ENCODE data around the gene LHCGR. TPM values are rescaled to one million over a fixed set of nuclear protein-coding genes. Genes with fewer than 3 reads are reported as not detected.

The LHCGR gene
- total RNA-seq, 4 donors from 2014 or later: 0.63 to 10.5 (median 4.6) TPM

- no peaks in the 10 kb centered on the region for H3K36me3 ChIP-seq
- TF ChIP-seq POLR2A (IDR thresholded peaks at IDR 0.05) (no peak), EP300 (IDR thresholded peaks at IDR 0.05) (no peak), CTCF (IDR thresholded peaks at IDR 0.05) (no peak)
- H3K4me1 ChIP-seq: no peaks in the 10 kb centered on the region
- DNase-seq (ENCODE audit: low spot score in 2 of 2): no peak
- H3K4me3 ChIP-seq: no peak overlapping the region
- H3K9me3 ChIP-seq: no peaks in the 10 kb centered on the region
- H3K27me3 ChIP-seq: no peaks in the 10 kb centered on the region
- 70 to 71% methylated on average over 13 of the region's 13 CpGs for WGBS, 2 donors
- no peak overlapping the region for H3K27ac ChIP-seq
Measured at GRCh38 chr2:48790407-48791170, 35.1 kb upstream of the LHCGR start.

GRCh38 chr2:48787580-48787979, 32.1 kb upstream of the LHCGR start:
- Histone ChIP-seq H3K4me3 (no peak overlapping the region), H3K4me1 (no peaks in the 10 kb centered on the region), H3K36me3 (no peaks in the 10 kb centered on the region), H3K27ac (no peak overlapping the region), H3K9me3 (no peaks in the 10 kb centered on the region), H3K27me3 (no peaks in the 10 kb centered on the region)
- DNase-seq (ENCODE audit: low spot score in 2 of 2): no peak
- no peak for TF ChIP-seq EP300 (IDR thresholded peaks at IDR 0.05)
- TF ChIP-seq POLR2A (IDR thresholded peaks at IDR 0.05): no peak
- no peak for TF ChIP-seq CTCF (IDR thresholded peaks at IDR 0.05)
- 83 to 91% methylated on average over 8 of the region's 8 CpGs for WGBS, 2 donors

GRCh38 chr2:48781366-48781765, 25.8 kb upstream of the LHCGR start:
- H3K27me3 ChIP-seq: no peaks in the 10 kb centered on the region
- TF ChIP-seq EP300 (IDR thresholded peaks at IDR 0.05): no peak
- no peak for TF ChIP-seq CTCF (IDR thresholded peaks at IDR 0.05)
- TF ChIP-seq POLR2A (IDR thresholded peaks at IDR 0.05): no peak
- 68 to 70% methylated on average over 1 of the region's 1 CpG for WGBS, 2 donors
- DNase-seq (ENCODE audit: low spot score in 2 of 2): no peak
- H3K9me3 ChIP-seq: no peaks in the 10 kb centered on the region
- no peak overlapping the region for H3K4me3 ChIP-seq
- H3K4me1 ChIP-seq: no peaks in the 10 kb centered on the region
- H3K27ac ChIP-seq: no peak overlapping the region
- no peaks in the 10 kb centered on the region for H3K36me3 ChIP-seq

- WGBS, 2 donors: 62 to 66% methylated on average over 4 of the region's 4 CpGs
Measured at GRCh38 chr2:48779019-48779716, 23.6 kb upstream of the LHCGR start.

More at GRCh38 chr2:48779019-48779716, 23.6 kb upstream of the LHCGR start:
- H3K36me3 ChIP-seq: no peaks in the 10 kb centered on the region
- no peaks in the 10 kb centered on the region for H3K9me3 ChIP-seq
- no peaks in the 10 kb centered on the region for H3K27me3 ChIP-seq
- H3K4me3 ChIP-seq: no peak overlapping the region
- DNase-seq (ENCODE audit: low spot score in 2 of 2): no peak
- H3K27ac ChIP-seq: no peak overlapping the region
- no peaks in the 10 kb centered on the region for H3K4me1 ChIP-seq
- TF ChIP-seq POLR2A (IDR thresholded peaks at IDR 0.05): no peak
- TF ChIP-seq EP300 (IDR thresholded peaks at IDR 0.05): no peak
- no peak for TF ChIP-seq CTCF (IDR thresholded peaks at IDR 0.05)
